GM06990 (cell line): ENCODE data around the gene CLECL1.
A peak's percentile ranks its signal among the peaks of the same experiment; 100 is the strongest.

Experiments
- DNase-seq: peaks from one replicate; pipeline ENCODE4 v3.0.0-alpha.2; 2011; ENCODE audit not compliant: insufficient read length; ENCODE audit errors: extremely low read depth
- H3K27me3 ChIP-seq: replicated peaks from 2 replicates; pipeline ENCODE4 v1.6.0; 2011; ENCODE audit warnings: low read length; ENCODE audit not compliant: control insufficient read depth, insufficient read depth
- H3K36me3 ChIP-seq: 2 replicates; pipeline ENCODE4 v1.5.1; 2011; ENCODE audit warnings: low read length; ENCODE audit not compliant: control insufficient read depth, insufficient read depth
- H3K4me3 ChIP-seq: replicated peaks from 2 replicates; pipeline ENCODE4 v1.5.1; 2011; ENCODE audit warnings: low read depth, mild to moderate bottlenecking, control low read depth, low read length
- TF ChIP-seq, protein P1 (sequence below): IDR thresholded peaks from 2 replicates; pipeline ENCODE4 v1.5.1; 2011; ENCODE audit warnings: low read length, control low read depth, mild to moderate bottlenecking, inconsistent platforms; ENCODE audit not compliant: insufficient read depth, poor library complexity, severe bottlenecking

The CLECL1 gene

DNA sequence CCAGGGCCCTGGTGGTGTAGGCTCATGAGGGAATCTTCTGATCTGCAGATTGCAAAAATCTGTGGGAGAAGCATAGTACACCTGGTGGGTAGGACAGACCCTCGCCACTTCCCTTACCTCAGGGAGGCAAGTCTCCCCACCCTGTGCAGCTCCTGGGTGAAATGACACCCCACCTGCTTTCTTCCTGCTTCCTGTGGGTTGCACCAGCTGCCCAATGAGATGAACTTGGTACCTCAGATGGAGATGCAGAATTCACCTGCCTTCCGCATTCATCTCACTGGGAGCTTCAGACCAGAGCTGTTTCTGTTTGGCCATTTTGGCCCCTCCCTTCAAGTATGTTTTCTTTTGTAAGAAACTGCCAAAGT is 58.7 kb downstream of the CLECL1 start:
- TF ChIP-seq, protein P1, sequence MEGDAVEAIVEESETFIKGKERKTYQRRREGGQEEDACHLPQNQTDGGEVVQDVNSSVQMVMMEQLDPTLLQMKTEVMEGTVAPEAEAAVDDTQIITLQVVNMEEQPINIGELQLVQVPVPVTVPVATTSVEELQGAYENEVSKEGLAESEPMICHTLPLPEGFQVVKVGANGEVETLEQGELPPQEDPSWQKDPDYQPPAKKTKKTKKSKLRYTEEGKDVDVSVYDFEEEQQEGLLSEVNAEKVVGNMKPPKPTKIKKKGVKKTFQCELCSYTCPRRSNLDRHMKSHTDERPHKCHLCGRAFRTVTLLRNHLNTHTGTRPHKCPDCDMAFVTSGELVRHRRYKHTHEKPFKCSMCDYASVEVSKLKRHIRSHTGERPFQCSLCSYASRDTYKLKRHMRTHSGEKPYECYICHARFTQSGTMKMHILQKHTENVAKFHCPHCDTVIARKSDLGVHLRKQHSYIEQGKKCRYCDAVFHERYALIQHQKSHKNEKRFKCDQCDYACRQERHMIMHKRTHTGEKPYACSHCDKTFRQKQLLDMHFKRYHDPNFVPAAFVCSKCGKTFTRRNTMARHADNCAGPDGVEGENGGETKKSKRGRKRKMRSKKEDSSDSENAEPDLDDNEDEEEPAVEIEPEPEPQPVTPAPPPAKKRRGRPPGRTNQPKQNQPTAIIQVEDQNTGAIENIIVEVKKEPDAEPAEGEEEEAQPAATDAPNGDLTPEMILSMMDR = no peak
- Histone ChIP-seq H3K4me3 (peak overlapping the region; percentile 63), H3K27me3 (no peaks in the 10 kb centered on the region), H3K36me3 (peaks cover 2% of the 10 kb centered on the region)
- peak; percentile 38 for DNase-seq

GRCh38 chr12:9673404-9674225 is 59.3 kb downstream of the CLECL1 start:
- TF ChIP-seq, protein P1 = no peak
- H3K27me3 ChIP-seq = no peaks in the 10 kb centered on the region
- peak overlapping the region; percentile 63 for H3K4me3 ChIP-seq
- H3K36me3 ChIP-seq = peaks cover 2% of the 10 kb centered on the region
- DNase-seq = peak; percentile 64
